ENCODE results near the gene APCDD1.
"Not testable (repeated sequence)": the region's sequence is repeated elsewhere in the genome, so short reads cannot be mapped to it uniquely, and the experiment has no call there.

The APCDD1 gene

GRCh38 chr18:10530002-10530401, 75.6 kb downstream of the APCDD1 start:
- DNase-seq: no peak

- peak in 1 of 2 experiments; percentile 48 for DNase-seq
Observed at GRCh38 chr18:10530852-10531251, 76.4 kb downstream of the APCDD1 start.

GRCh38 chr18:10533111-10533510, 78.7 kb downstream of the APCDD1 start:
- no peak for DNase-seq

GRCh38 chr18:10536280-10536679, 81.8 kb downstream of the APCDD1 start:
- DNase-seq: no peak

- no peak for DNase-seq
Observed at GRCh38 chr18:10537765-10538164, 83.3 kb downstream of the APCDD1 start.

- not testable (repeated sequence) for DNase-seq
Observed at GRCh38 chr18:10539124-10539523, 84.7 kb downstream of the APCDD1 start.
